ENCODE results near the gene AMOT.
"Not testable (repeated sequence)": the region's sequence is repeated elsewhere in the genome, so short reads cannot be mapped to it uniquely, and the experiment has no call there.

The AMOT gene

GRCh38 chrX:112840382-112841113 lies at the start of gene AMOT:
Gene AMOT (minus strand): TSS chrX:112840831. CDS start chrX:112823126, 17,705 bp downstream.
- DNase-seq = peak; percentile 20

- no peak for DNase-seq
These were observed 48.8 kb upstream of the AMOT start for GRCh38 chrX:112889400-112889799.

GRCh38 chrX:112888916-112889315 lies 48.3 kb upstream of the AMOT start:
- no peak for DNase-seq

GRCh38 chrX:112877771-112878173 lies 37.1 kb upstream of the AMOT start:
- DNase-seq = no peak

- DNase-seq = no peak
These were observed 34.0 kb upstream of the AMOT start for GRCh38 chrX:112874614-112875013.

- no peak for DNase-seq
These were observed 33.5 kb upstream of the AMOT start for GRCh38 chrX:112874175-112874574.

GRCh38 chrX:112868586-112868985 lies 28.0 kb upstream of the AMOT start:
- DNase-seq = no peak

- DNase-seq = no peak
These were observed 26.9 kb upstream of the AMOT start for GRCh38 chrX:112867570-112867969.

- no peak for DNase-seq
These were observed 25.5 kb upstream of the AMOT start for GRCh38 chrX:112866175-112866574.

- DNase-seq = no peak
These were observed 24.9 kb upstream of the AMOT start for GRCh38 chrX:112865464-112866025.

- no peak for DNase-seq
These were observed 23.2 kb upstream of the AMOT start for GRCh38 chrX:112863850-112864249.

- DNase-seq = no peak
These were observed 16.8 kb upstream of the AMOT start for GRCh38 chrX:112857478-112857878.

- DNase-seq = not testable (repeated sequence)
These were observed 14.3 kb upstream of the AMOT start for GRCh38 chrX:112854901-112855300.

GRCh38 chrX:112852851-112853250 lies 12.2 kb upstream of the AMOT start:
- no peak for DNase-seq

- DNase-seq = no peak
These were observed 11.2 kb upstream of the AMOT start for GRCh38 chrX:112851806-112852205.

- DNase-seq = no peak
These were observed 10.6 kb upstream of the AMOT start for GRCh38 chrX:112851161-112851779.

GRCh38 chrX:112849016-112849415 lies 8.4 kb upstream of the AMOT start:
- DNase-seq = no peak

- DNase-seq = no peak
These were observed 6.2 kb upstream of the AMOT start for GRCh38 chrX:112846782-112847181.

GRCh38 chrX:112846187-112846586 lies 5.6 kb upstream of the AMOT start:
- no peak for DNase-seq

GRCh38 chrX:112844250-112844649 lies 3.6 kb upstream of the AMOT start:
- no peak for DNase-seq

- DNase-seq = no peak
These were observed 1.2 kb upstream of the AMOT start for GRCh38 chrX:112841820-112842157.

GRCh38 chrX:112841114-112841819 lies 636 bp upstream of the AMOT start:
- DNase-seq = peak; percentile 74

GRCh38 chrX:112839856-112840255 lies 775 bp downstream of the AMOT start:
- DNase-seq = no peak

GRCh38 chrX:112837531-112837930 lies 3.1 kb downstream of the AMOT start:
- no peak for DNase-seq
